Measurements from ENCODE around the gene NFYC.

Gene NFYC

DNA sequence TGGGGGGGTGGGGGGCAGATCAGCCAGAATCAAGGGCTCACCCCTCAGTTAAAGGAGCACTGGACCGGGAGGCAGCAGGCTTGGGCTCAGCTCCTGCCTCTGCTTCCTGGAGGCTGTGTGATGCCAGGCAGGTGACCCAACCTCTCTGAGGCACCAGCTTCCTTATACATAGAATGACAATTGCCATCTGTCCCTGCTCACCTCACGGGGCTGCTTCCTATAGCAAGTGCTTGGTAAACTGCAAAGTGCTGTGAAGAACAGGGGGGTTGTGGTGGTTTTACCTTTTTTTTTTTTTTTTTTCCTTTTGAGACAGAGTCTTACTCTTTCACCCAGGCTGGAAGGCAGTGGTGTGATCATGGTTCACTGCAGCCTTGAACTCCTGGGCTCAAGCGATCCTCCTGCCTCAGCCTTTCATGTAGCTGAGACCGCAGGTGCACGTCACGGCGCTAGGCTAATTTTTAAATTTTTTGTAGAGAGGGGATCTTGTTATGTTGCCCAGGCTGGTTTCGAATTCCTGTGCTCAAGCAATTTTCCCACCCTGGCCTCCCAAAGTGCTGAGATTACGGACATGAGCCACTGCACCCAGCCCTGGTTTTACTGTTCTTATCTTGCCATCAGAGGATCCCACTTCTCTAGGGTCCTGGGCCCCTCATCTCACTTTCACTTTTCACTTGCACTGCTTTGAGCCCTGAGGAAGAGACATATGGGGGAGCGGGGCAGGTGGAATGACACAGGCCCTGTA is 103.6 kb downstream of the NFYC start:
- H3K4me3 ChIP-seq (ENCODE audit: control insufficient read depth, low read depth, low read length) = no peak overlapping the region
- TF ChIP-seq, protein P1, sequence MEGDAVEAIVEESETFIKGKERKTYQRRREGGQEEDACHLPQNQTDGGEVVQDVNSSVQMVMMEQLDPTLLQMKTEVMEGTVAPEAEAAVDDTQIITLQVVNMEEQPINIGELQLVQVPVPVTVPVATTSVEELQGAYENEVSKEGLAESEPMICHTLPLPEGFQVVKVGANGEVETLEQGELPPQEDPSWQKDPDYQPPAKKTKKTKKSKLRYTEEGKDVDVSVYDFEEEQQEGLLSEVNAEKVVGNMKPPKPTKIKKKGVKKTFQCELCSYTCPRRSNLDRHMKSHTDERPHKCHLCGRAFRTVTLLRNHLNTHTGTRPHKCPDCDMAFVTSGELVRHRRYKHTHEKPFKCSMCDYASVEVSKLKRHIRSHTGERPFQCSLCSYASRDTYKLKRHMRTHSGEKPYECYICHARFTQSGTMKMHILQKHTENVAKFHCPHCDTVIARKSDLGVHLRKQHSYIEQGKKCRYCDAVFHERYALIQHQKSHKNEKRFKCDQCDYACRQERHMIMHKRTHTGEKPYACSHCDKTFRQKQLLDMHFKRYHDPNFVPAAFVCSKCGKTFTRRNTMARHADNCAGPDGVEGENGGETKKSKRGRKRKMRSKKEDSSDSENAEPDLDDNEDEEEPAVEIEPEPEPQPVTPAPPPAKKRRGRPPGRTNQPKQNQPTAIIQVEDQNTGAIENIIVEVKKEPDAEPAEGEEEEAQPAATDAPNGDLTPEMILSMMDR (IDR thresholded peaks at IDR 0.05; ENCODE audit: control insufficient read depth, insufficient read depth, low read depth, low read length, missing control alignments) = no peak
- no peak for DNase-seq (ENCODE audit: low read depth)

DNA sequence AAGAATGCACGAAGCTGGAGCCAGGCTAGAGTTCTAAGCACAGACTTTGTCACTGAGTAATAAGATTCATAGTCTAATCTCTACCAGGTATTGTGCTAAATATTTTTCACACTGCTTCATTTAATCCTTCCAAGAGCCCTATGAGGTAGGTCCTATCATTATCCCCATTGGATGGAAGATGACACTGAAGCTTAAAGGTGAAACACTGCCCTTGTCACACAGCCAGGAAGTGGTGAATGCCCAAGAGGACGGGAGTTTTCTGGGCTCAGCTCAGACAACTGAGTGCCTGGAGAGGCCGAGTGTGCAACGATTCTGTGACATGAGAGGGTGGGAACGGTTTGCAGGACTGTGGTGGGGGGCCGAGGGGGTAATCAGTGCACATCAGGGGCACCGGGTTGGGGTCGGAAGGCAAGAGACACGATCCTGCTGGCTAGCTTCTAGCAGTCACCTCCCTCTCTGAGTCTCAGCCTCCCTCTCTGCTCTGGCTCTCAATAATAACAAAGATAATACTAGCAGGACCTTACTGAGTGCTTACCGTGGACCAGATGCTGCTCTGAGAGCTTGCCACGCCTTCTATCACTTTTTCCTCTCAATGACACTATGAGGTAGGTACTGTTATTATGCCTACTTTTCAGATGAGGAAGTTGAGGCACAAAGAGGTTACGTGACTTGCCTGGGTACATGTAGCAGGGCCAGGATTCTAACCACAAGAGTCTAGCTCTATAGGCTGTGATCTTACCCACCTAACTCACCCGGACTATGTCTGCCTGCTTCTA is 104.5 kb downstream of the NFYC start:
- no peak overlapping the region for H3K4me3 ChIP-seq (ENCODE audit: control insufficient read depth, low read depth, low read length)
- TF ChIP-seq, protein P1 (IDR thresholded peaks at IDR 0.05; ENCODE audit: control insufficient read depth, insufficient read depth, low read depth, low read length, missing control alignments) = no peak
- no peak for DNase-seq (ENCODE audit: low read depth)

GRCh38 chr1:40796939-40797667 is 105.6 kb downstream of the NFYC start:
- no peak for DNase-seq (ENCODE audit: low read depth)
- TF ChIP-seq, protein P1 (IDR thresholded peaks at IDR 0.05; ENCODE audit: control insufficient read depth, insufficient read depth, low read depth, low read length, missing control alignments) = no peak
- no peak overlapping the region for H3K4me3 ChIP-seq (ENCODE audit: control insufficient read depth, low read depth, low read length)

DNA sequence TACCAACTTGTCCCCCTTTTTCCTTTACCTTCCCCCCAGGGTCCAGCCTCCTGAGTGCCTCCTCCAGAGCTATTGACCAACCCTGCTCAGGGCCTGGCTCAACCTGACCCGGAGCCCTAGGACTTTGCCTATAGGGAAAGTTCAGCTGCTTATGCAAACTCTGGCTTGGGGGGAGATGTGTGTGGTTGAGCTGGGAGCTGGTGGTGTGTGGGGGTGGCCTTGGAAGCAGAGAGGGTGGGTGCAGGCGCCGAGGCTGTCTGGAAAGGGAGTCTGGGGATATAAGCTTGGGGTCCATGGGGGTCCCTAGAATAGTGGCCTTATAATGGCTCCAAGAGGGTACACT is 106.1 kb downstream of the NFYC start:
- TF ChIP-seq, protein P1 (IDR thresholded peaks at IDR 0.05; ENCODE audit: control insufficient read depth, insufficient read depth, low read depth, low read length, missing control alignments) = no peak
- DNase-seq (ENCODE audit: low read depth) = no peak
- no peak overlapping the region for H3K4me3 ChIP-seq (ENCODE audit: control insufficient read depth, low read depth, low read length)

GRCh38 chr1:40798366-40799281 is 107.1 kb downstream of the NFYC start:
- no peak overlapping the region for H3K4me3 ChIP-seq (ENCODE audit: control insufficient read depth, low read depth, low read length)
- DNase-seq (ENCODE audit: low read depth) = no peak
- TF ChIP-seq, protein P1 (IDR thresholded peaks at IDR 0.05; ENCODE audit: control insufficient read depth, insufficient read depth, low read depth, low read length, missing control alignments) = no peak

Data from AG09309 (cell line).